Progenitor cell of endocrine pancreas (in vitro differentiated cells): ENCODE data around the gene MTHFD1L. TPM values are rescaled to one million over a fixed set of nuclear protein-coding genes. Genes with fewer than 3 reads are reported as not detected.

ENCODE experiments used
- DNase-seq: peaks from one replicate; pipeline ENCODE4 v3.0.0; 2021; ENCODE audit warnings: low spot score; ENCODE audit not compliant: unreplicated experiment
- H3K27ac Mint-ChIP-seq: 2 replicates; pipeline ENCODE4 v1.8.0; 2021; ENCODE audit warnings: mild to moderate bottlenecking, moderate library complexity, mixed read lengths
- H3K27me3 Mint-ChIP-seq: 2 replicates; pipeline ENCODE4 v1.8.0; 2021; ENCODE audit warnings: mixed read lengths
- H3K36me3 Mint-ChIP-seq: 2 replicates; pipeline ENCODE4 v1.8.0; 2022; ENCODE audit warnings: mixed read lengths; ENCODE audit not compliant: insufficient read depth
- H3K4me1 Mint-ChIP-seq: 2 replicates; pipeline ENCODE4 v1.8.0; 2021; ENCODE audit warnings: low read depth, mixed read lengths
- H3K4me3 Mint-ChIP-seq: 2 replicates; pipeline ENCODE4 v1.8.0; 2021; ENCODE audit warnings: low read depth, mild to moderate bottlenecking, moderate library complexity, mixed read lengths
- H3K9me3 Mint-ChIP-seq: 2 replicates; pipeline ENCODE4 v1.8.0; 2021; ENCODE audit warnings: low read depth, mixed read lengths
- total RNA-seq: library from RNA; stranded (reverse); gene quantifications from 2 replicates; pipeline ENCODE4 v1.2.1, GENCODE V29; 2021
- TF ChIP-seq, protein P1 (sequence below): fragments of 200-600 bp; sonication (generic); IDR thresholded peaks from one replicate; pipeline ENCODE4 v1.5.0; 2021; ENCODE audit warnings: antibody characterized with exemption, mild to moderate bottlenecking; ENCODE audit not compliant: unreplicated experiment

MTHFD1L gene
- total RNA-seq, 1 donor from 2014 or later, result 37.4 TPM

DNA sequence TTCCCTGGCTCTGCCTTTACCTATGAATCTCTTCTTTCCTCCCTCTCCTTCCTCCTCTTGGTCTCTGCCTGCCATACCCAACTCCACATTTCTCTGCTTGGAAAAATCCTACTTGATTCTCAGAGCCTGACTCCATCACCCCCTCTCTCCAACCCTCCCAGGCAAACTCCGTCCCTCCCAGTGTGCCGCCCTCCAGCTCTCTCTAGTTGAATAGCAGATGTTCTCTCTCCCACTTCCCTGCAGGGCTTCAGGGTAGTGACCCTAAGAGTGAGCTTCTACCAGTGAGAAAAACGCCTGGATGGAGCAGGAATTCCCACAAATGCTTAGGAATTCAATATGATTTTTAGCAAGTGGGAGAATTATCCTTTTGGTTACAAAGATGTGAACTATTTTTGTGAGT lies 141.6 kb downstream of the MTHFD1L start:
- peaks cover 3% of the 10 kb centered on the region for H3K4me1 Mint-ChIP-seq
- H3K9me3 Mint-ChIP-seq, result no peaks in the 10 kb centered on the region
- no peak overlapping the region for H3K27ac Mint-ChIP-seq
- TF ChIP-seq, protein P1, sequence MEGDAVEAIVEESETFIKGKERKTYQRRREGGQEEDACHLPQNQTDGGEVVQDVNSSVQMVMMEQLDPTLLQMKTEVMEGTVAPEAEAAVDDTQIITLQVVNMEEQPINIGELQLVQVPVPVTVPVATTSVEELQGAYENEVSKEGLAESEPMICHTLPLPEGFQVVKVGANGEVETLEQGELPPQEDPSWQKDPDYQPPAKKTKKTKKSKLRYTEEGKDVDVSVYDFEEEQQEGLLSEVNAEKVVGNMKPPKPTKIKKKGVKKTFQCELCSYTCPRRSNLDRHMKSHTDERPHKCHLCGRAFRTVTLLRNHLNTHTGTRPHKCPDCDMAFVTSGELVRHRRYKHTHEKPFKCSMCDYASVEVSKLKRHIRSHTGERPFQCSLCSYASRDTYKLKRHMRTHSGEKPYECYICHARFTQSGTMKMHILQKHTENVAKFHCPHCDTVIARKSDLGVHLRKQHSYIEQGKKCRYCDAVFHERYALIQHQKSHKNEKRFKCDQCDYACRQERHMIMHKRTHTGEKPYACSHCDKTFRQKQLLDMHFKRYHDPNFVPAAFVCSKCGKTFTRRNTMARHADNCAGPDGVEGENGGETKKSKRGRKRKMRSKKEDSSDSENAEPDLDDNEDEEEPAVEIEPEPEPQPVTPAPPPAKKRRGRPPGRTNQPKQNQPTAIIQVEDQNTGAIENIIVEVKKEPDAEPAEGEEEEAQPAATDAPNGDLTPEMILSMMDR, result no peak
- H3K36me3 Mint-ChIP-seq, result peaks cover 1% of the 10 kb centered on the region
- no peak for DNase-seq
- H3K27me3 Mint-ChIP-seq, result no peaks in the 10 kb centered on the region
- no peak overlapping the region for H3K4me3 Mint-ChIP-seq

DNA sequence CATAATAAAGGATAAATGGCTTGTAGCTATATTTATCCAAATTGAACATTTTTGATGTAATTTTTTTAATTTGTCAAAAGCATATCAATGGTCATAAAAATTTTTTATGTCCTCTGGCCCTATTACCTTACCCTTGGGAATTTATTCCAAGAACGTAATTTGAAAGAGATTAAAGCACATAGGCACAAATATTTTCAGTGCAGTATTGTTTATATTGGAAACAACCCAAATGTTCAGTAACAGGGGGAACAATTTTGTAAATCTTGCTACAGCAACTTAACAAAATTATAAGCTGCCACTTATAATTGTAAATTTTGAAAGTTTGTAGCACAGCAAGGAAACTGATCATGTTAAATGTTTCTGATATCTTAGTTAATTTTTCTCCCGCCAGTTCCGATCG lies 142.4 kb downstream of the MTHFD1L start:
- Mint-ChIP-seq H3K36me3 (peaks cover 1% of the 10 kb centered on the region), H3K9me3 (no peaks in the 10 kb centered on the region), H3K4me1 (peaks cover 3% of the 10 kb centered on the region), H3K27ac (no peak overlapping the region), H3K27me3 (no peaks in the 10 kb centered on the region), H3K4me3 (no peak overlapping the region)
- TF ChIP-seq, protein P1, result no peak
- DNase-seq, result no peak

DNA sequence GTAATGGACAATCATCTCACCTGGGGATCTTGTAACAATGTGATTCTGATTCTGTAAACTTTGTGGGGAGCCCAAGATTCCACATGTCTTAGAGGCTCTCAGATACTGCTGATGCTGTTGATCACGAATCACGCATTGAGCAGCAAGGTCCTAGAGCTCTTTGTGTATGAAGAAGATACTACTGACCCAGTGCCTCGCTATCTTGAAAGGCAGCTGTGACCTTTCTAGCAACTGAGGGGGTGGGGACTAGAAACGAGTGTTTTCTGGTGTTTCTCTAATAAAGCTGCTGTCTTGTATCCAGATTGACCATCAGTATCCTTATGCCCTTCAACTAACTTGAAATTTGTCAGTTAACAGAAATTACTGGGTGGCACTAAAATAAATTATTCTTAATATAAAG lies 142.9 kb downstream of the MTHFD1L start:
- Mint-ChIP-seq H3K4me3 (no peak overlapping the region), H3K27me3 (no peaks in the 10 kb centered on the region), H3K4me1 (peaks cover 3% of the 10 kb centered on the region), H3K27ac (no peak overlapping the region), H3K9me3 (no peaks in the 10 kb centered on the region), H3K36me3 (peaks cover 1% of the 10 kb centered on the region)
- TF ChIP-seq, protein P1, result no peak
- no peak for DNase-seq

DNA sequence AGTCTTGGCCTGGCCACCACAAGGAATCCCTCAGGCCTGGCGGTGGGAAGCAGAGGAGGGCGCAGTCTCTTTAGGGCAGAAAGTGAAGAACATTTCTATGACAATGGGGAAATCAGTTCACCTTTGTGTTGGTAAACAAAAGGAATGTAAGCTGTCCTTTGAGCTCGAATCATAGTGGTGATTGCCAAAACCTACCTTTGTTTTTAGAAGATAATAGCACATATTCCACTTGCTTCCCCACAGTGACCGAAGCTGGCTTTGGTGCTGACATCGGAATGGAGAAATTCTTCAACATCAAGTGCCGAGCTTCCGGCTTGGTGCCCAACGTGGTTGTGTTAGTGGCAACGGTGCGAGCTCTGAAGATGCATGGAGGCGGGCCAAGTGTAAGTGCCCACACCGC lies 144.1 kb downstream of the MTHFD1L start:
- TF ChIP-seq, protein P1, result no peak
- H3K27ac Mint-ChIP-seq, result no peak overlapping the region
- H3K36me3 Mint-ChIP-seq, result peaks cover 7% of the 10 kb centered on the region
- no peak overlapping the region for H3K4me3 Mint-ChIP-seq
- peaks cover under 1% of the 10 kb centered on the region for H3K4me1 Mint-ChIP-seq
- no peaks in the 10 kb centered on the region for H3K27me3 Mint-ChIP-seq
- DNase-seq, result no peak
- no peaks in the 10 kb centered on the region for H3K9me3 Mint-ChIP-seq

DNA sequence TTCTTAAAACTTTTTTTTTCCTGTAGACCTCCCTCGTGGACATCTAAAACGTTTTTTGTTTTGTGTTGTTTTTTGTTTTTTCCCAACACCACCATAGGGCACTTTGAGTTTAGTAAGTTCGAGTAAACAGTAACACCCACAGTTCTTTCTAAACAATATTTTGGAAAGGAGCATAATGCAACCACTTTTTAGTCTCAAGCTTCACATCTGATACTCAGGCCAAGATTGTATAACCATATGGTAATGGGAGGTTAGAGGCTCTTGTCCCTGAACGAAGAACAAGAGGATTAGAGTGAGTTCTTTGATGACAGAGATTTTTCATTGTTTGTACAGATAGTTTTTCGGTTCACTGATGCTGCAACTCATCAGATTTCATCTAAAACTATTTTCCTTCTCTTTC lies 144.6 kb downstream of the MTHFD1L start:
- Mint-ChIP-seq H3K4me1 (no peaks in the 10 kb centered on the region), H3K4me3 (no peak overlapping the region), H3K9me3 (no peaks in the 10 kb centered on the region), H3K27ac (no peak overlapping the region), H3K36me3 (peaks cover 7% of the 10 kb centered on the region), H3K27me3 (no peaks in the 10 kb centered on the region)
- TF ChIP-seq, protein P1, result no peak
- DNase-seq, result no peak
